Right atrium auricular region (tissue), 2 donors: ENCODE data around the gene FEZF2. TPM values are rescaled to one million over a fixed set of nuclear protein-coding genes. Genes with fewer than 3 reads are reported as not detected.

Experiments used
- DNase-seq: peaks from one replicate; pipeline ENCODE4 v3.0.0-alpha.2; 2019; ENCODE audit warnings: low spot score
- H3K27ac ChIP-seq, 2 donors: fragments of 200-600 bp; sonication (generic); 1 replicate in 1 of 2; 2 replicates in 1 of 2; pipeline ENCODE4 v1.5.1; 2016 to 2019
- H3K27me3 ChIP-seq, 2 donors: fragments of 200-600 bp; sonication (generic); one replicate each; pipeline versions ENCODE4 v1.5.1 to v1.6.0; 2017 to 2019
- H3K36me3 ChIP-seq: fragments of 200-600 bp; sonication (generic); one replicate; pipeline ENCODE4 v1.5.1; 2016
- H3K4me1 ChIP-seq, 2 donors: fragments of 200-600 bp; sonication (generic); one replicate each; pipeline versions ENCODE4 v1.5.1 to v1.6.0; 2017 to 2019
- H3K4me3 ChIP-seq, 2 donors: fragments of 200-600 bp; sonication (generic); 1 replicate in 1 of 2; 2 replicates in 1 of 2; pipeline ENCODE4 v1.5.1; 2017 to 2019; ENCODE audit warnings: mild to moderate bottlenecking in 1 of 2, moderate library complexity in 1 of 2
- H3K9me3 ChIP-seq, 2 donors: fragments of 200-600 bp; sonication (generic); one replicate each; pipeline ENCODE4 v1.5.1; 2019
- total RNA-seq, 2 donors: library from RNA; depleted of rRNA; stranded (reverse); fragments of >200 nt; gene quantifications; one replicate each; pipeline ENCODE4 v1.1.0, GENCODE V29; 2016
- TF ChIP-seq, protein P1 (sequence below), 2 donors: fragments of 200-600 bp; sonication (generic); IDR thresholded peaks; one replicate each; pipeline ENCODE4 v1.5.1; 2019; ENCODE audit warnings: antibody characterized with exemption in 2 of 2

FEZF2 gene
- total RNA-seq, 2 donors from 2014 or later: not detected

DNA sequence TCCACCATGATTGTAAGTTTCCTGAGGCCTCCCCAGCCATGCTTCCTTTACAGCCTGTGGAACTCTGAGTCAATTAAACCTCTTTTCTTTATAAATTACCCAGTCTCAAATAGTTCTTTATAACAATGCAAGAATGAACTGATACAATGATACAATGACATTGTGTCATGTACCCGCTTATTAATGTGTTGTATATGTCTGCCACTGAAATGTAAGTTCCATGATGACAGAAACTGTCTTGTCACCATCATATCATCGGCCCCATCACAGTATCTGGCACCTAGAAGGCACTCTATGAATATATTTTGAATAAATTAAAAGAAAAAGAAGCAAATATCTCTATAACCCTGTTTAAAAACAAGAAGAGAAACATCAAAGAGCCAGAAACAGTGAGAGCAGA lies 29.6 kb downstream of the FEZF2 start:
- H3K27me3 ChIP-seq: no peaks in the 10 kb centered on the region
- H3K4me3 ChIP-seq: no peak overlapping the region
- H3K27ac ChIP-seq: no peak overlapping the region
- TF ChIP-seq, protein P1, sequence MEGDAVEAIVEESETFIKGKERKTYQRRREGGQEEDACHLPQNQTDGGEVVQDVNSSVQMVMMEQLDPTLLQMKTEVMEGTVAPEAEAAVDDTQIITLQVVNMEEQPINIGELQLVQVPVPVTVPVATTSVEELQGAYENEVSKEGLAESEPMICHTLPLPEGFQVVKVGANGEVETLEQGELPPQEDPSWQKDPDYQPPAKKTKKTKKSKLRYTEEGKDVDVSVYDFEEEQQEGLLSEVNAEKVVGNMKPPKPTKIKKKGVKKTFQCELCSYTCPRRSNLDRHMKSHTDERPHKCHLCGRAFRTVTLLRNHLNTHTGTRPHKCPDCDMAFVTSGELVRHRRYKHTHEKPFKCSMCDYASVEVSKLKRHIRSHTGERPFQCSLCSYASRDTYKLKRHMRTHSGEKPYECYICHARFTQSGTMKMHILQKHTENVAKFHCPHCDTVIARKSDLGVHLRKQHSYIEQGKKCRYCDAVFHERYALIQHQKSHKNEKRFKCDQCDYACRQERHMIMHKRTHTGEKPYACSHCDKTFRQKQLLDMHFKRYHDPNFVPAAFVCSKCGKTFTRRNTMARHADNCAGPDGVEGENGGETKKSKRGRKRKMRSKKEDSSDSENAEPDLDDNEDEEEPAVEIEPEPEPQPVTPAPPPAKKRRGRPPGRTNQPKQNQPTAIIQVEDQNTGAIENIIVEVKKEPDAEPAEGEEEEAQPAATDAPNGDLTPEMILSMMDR (IDR thresholded peaks at IDR 0.05): no peak
- no peaks in the 10 kb centered on the region for H3K36me3 ChIP-seq
- no peaks in the 10 kb centered on the region for H3K4me1 ChIP-seq
- no peaks in the 10 kb centered on the region for H3K9me3 ChIP-seq
- DNase-seq: no peak

- DNase-seq: no peak
- no peaks in the 10 kb centered on the region for H3K9me3 ChIP-seq
- no peaks in the 10 kb centered on the region for H3K4me1 ChIP-seq
- TF ChIP-seq, protein P1 (IDR thresholded peaks at IDR 0.05): no peak
- H3K4me3 ChIP-seq: no peak overlapping the region
- no peaks in the 10 kb centered on the region for H3K36me3 ChIP-seq
- H3K27me3 ChIP-seq: no peaks in the 10 kb centered on the region
- H3K27ac ChIP-seq: no peak overlapping the region
Measured at GRCh38 chr3:62335196-62335595, 38.2 kb downstream of the FEZF2 start.

- TF ChIP-seq, protein P1 (IDR thresholded peaks at IDR 0.05): peak; percentile 45 to 70
- Histone ChIP-seq H3K36me3 (no peaks in the 10 kb centered on the region), H3K4me3 (no peak overlapping the region), H3K27ac (no peak overlapping the region), H3K4me1 (no peaks in the 10 kb centered on the region), H3K27me3 (no peaks in the 10 kb centered on the region), H3K9me3 (no peaks in the 10 kb centered on the region)
- DNase-seq: no peak
Measured at GRCh38 chr3:62332835-62333244, 40.5 kb downstream of the FEZF2 start.

GRCh38 chr3:62332017-62332416 lies 41.3 kb downstream of the FEZF2 start:
- H3K36me3 ChIP-seq: no peaks in the 10 kb centered on the region
- no peaks in the 10 kb centered on the region for H3K9me3 ChIP-seq
- TF ChIP-seq, protein P1 (IDR thresholded peaks at IDR 0.05): no peak
- DNase-seq: no peak
- H3K4me1 ChIP-seq: no peaks in the 10 kb centered on the region
- no peak overlapping the region for H3K27ac ChIP-seq
- no peaks in the 10 kb centered on the region for H3K27me3 ChIP-seq
- H3K4me3 ChIP-seq: no peak overlapping the region

GRCh38 chr3:62329971-62330370 lies 43.4 kb downstream of the FEZF2 start:
- TF ChIP-seq, protein P1 (IDR thresholded peaks at IDR 0.05): no peak
- Histone ChIP-seq H3K4me1 (no peaks in the 10 kb centered on the region), H3K27me3 (no peaks in the 10 kb centered on the region), H3K4me3 (no peak overlapping the region), H3K27ac (no peak overlapping the region), H3K36me3 (no peaks in the 10 kb centered on the region), H3K9me3 (no peaks in the 10 kb centered on the region)
- DNase-seq: no peak

DNA sequence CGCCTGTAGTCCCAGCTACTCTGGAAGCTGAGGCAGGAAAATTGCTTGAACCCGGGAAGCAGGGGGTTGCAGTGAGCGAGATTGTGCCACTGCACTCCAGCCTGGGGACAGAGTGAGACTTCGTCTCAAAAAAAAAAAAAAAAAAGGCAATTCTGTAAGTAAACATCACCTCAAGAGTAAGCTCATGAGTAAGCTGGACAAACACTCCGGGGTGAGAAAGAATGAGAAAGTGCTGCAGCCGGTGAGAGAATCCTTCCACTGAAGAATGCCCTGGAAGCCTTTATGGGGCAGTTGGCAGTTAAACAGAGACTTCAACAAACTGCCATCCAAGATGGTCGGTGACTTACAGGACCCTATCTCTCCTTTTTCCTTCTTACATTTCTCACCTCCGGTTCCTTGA lies 47.5 kb downstream of the FEZF2 start:
- Histone ChIP-seq H3K36me3 (peaks cover 4% of the 10 kb centered on the region), H3K27ac (no peak overlapping the region), H3K4me3 (no peak overlapping the region), H3K9me3 (no peaks in the 10 kb centered on the region), H3K27me3 (no peaks in the 10 kb centered on the region), H3K4me1 (no peaks in the 10 kb centered on the region)
- no peak for DNase-seq
- TF ChIP-seq, protein P1 (IDR thresholded peaks at IDR 0.05): no peak
